ENCODE measurements around the gene OR10X1. TPM values are rescaled to one million over a fixed set of nuclear protein-coding genes. Genes with fewer than 3 reads are reported as not detected.

The OR10X1 gene
- total RNA-seq, 1 donor from 2014 or later = not detected

GRCh38 chr1:158564608-158565007 lies 15.1 kb downstream of the OR10X1 start:
- H3K27me3 ChIP-seq = no peaks in the 10 kb centered on the region
- no peak for TF ChIP-seq CTCF (IDR thresholded peaks at IDR 0.05)
- no peaks in the 10 kb centered on the region for H3K36me3 ChIP-seq
- no peak overlapping the region for H3K27ac ChIP-seq
- intact Hi-C loops (cut with DNase I) = no loop called here
- no peak overlapping the region for H3K4me3 ChIP-seq
- ATAC-seq (no peak), DNase-seq (no peak)
- no peaks in the 10 kb centered on the region for H3K4me1 ChIP-seq
- H3K9me3 ChIP-seq = no peaks in the 10 kb centered on the region

- Histone ChIP-seq H3K36me3 (no peaks in the 10 kb centered on the region), H3K27ac (no peak overlapping the region), H3K4me1 (no peaks in the 10 kb centered on the region), H3K9me3 (no peaks in the 10 kb centered on the region), H3K4me3 (no peak overlapping the region), H3K27me3 (no peaks in the 10 kb centered on the region)
- DNase-seq (no peak), ATAC-seq (no peak)
- intact Hi-C loops (cut with DNase I) = no loop called here
- no peak for TF ChIP-seq CTCF (IDR thresholded peaks at IDR 0.05)
Observed at GRCh38 chr1:158563853-158564252, 15.8 kb downstream of the OR10X1 start.

- Histone ChIP-seq H3K4me1 (no peaks in the 10 kb centered on the region), H3K27ac (no peak overlapping the region), H3K4me3 (no peak overlapping the region), H3K36me3 (no peaks in the 10 kb centered on the region), H3K9me3 (no peaks in the 10 kb centered on the region), H3K27me3 (no peaks in the 10 kb centered on the region)
- intact Hi-C loops (cut with DNase I) = no loop called here
- ATAC-seq (no peak), DNase-seq (no peak)
- TF ChIP-seq CTCF (IDR thresholded peaks at IDR 0.05) = no peak
Observed at GRCh38 chr1:158559696-158560095, 20.0 kb downstream of the OR10X1 start.

GRCh38 chr1:158554352-158554751 lies 25.3 kb downstream of the OR10X1 start, which contains the start of gene OR6Y1:
Gene OR6Y1 (minus strand): TSS chr1:158554405. CDS start chr1:158548105, 6,300 bp downstream.
- H3K4me1 ChIP-seq = no peaks in the 10 kb centered on the region
- TF ChIP-seq CTCF (IDR thresholded peaks at IDR 0.05) = no peak
- no peak within 1 kb of the TSS for H3K4me3 ChIP-seq
- peaks cover 5% of the 10 kb centered on the region for H3K27me3 ChIP-seq
- intact Hi-C loops (cut with DNase I) = no loop called here
- no peak for ATAC-seq
- no peaks in the 10 kb centered on the region for H3K36me3 ChIP-seq
- H3K27ac ChIP-seq = no peak within 1 kb of the TSS
- H3K9me3 ChIP-seq = no peaks in the 10 kb centered on the region
- DNase-seq = no peak

GRCh38 chr1:158552296-158552695 lies 27.4 kb downstream of the OR10X1 start:
- no peaks in the 10 kb centered on the region for H3K4me1 ChIP-seq
- DNase-seq (no peak), ATAC-seq (no peak)
- peaks cover 5% of the 10 kb centered on the region for H3K27me3 ChIP-seq
- H3K4me3 ChIP-seq = no peak overlapping the region
- H3K9me3 ChIP-seq = no peaks in the 10 kb centered on the region
- no peaks in the 10 kb centered on the region for H3K36me3 ChIP-seq
- no peak for TF ChIP-seq CTCF (IDR thresholded peaks at IDR 0.05)
- H3K27ac ChIP-seq = no peak overlapping the region
- intact Hi-C loops (cut with DNase I) = no loop called here

GRCh38 chr1:158547533-158547932 lies 32.2 kb downstream of the OR10X1 start:
- no peaks in the 10 kb centered on the region for H3K4me1 ChIP-seq
- ATAC-seq (no peak), DNase-seq (no peak)
- intact Hi-C loops (cut with DNase I) = no loop called here
- H3K4me3 ChIP-seq = no peak overlapping the region
- H3K27me3 ChIP-seq = no peaks in the 10 kb centered on the region
- H3K27ac ChIP-seq = no peak overlapping the region
- H3K36me3 ChIP-seq = no peaks in the 10 kb centered on the region
- TF ChIP-seq CTCF (IDR thresholded peaks at IDR 0.05) = no peak
- H3K9me3 ChIP-seq = no peaks in the 10 kb centered on the region

All from upper lobe of right lung (tissue), 1 donor.